Tibial artery (tissue), 4 donors: ENCODE data around the gene POGLUT3.

Experiments
- DNase-seq, 2 donors: peaks; one replicate each; pipeline ENCODE4 v3.0.0-alpha.2; 2019
- H3K27ac ChIP-seq, 2 donors: fragments of 200-600 bp; sonication (generic) in 1 of 2; 1 replicate in 1 of 2; 2 replicates in 1 of 2; pipeline ENCODE4 v1.5.1; 2018 to 2019; ENCODE audit warnings: mild to moderate bottlenecking in 1 of 2
- H3K27me3 ChIP-seq, 2 donors: fragments of 200-600 bp; sonication (generic) in 1 of 2; one replicate each; pipeline versions ENCODE4 v1.5.1 to v1.6.0; 2016 to 2019
- H3K36me3 ChIP-seq, 3 donors: fragments of 200-600 bp; sonication (generic) in 2 of 3; one replicate each; pipeline ENCODE4 v1.5.1; 2016 to 2019; ENCODE audit warnings: mild to moderate bottlenecking in 2 of 3
- H3K4me1 ChIP-seq, 4 donors: fragments of 200-600 bp; sonication (generic) in 2 of 4; 1 replicate in 3 of 4; 2 replicates in 1 of 4; pipeline ENCODE4 v1.5.1; 2016 to 2019
- H3K4me3 ChIP-seq, 2 donors: fragments of 200-600 bp; sonication (generic) in 1 of 2; 1 replicate in 1 of 2; 2 replicates in 1 of 2; pipeline ENCODE4 v1.5.1; 2018 to 2019; ENCODE audit warnings: mild to moderate bottlenecking in 2 of 2
- H3K9me3 ChIP-seq, 3 donors: fragments of 200-600 bp; sonication (generic) in 1 of 3; one replicate each; pipeline ENCODE4 v1.5.1; 2016 to 2019
- CTCF ChIP-seq, 2 experiments: fragments of 200-600 bp in 1 of 2; fragments of 450-650 bp in 1 of 2; IDR thresholded peaks; one replicate each; pipeline ENCODE4 v1.5.1; 2017 to 2019; ENCODE audit warnings: antibody characterized with exemption in 2 of 2, mild to moderate bottlenecking in 1 of 2, moderate library complexity in 1 of 2
- intact Hi-C: fragments of 100-400 bp; cut with DNase I; formaldehyde crosslinking; loops from one replicate; pipeline ENCODE4 v1.15.0; 2023; ENCODE audit warnings: low total_unique reads

POGLUT3 gene

GRCh38 chr11:108527382-108527781 lies 29.2 kb upstream of the POGLUT3 start:
- Histone ChIP-seq H3K4me1 (no peaks in the 10 kb centered on the region), H3K4me3 (no peak overlapping the region), H3K27ac (no peak overlapping the region), H3K27me3 (no peaks in the 10 kb centered on the region), H3K9me3 (no peaks in the 10 kb centered on the region), H3K36me3 (no peaks in the 10 kb centered on the region)
- no peak for DNase-seq
- intact Hi-C loops: no loop called here
- TF ChIP-seq CTCF (IDR thresholded peaks at IDR 0.05): no peak

DNA sequence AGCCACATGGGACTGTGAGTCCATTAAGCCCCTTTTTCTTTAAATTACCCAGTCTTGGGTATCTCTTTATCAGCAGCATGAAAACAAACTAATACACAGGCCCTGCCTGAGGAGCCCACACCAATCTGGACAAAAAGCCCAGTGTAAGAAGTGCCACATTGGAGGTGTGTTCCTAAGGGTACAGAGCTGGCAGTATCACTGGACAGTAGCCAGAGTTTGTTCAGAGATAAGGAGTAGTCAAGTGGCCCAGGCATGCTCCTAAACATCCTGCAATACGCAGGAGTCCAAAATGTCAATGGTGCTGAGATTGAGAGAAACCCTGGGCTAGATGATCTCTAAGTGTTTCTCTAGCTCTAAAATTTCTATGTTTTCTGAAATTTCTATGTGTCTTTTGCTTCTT lies 27.0 kb upstream of the POGLUT3 start:
- Histone ChIP-seq H3K27ac (no peak overlapping the region), H3K4me3 (no peak overlapping the region), H3K36me3 (no peaks in the 10 kb centered on the region), H3K9me3 (no peaks in the 10 kb centered on the region), H3K27me3 (no peaks in the 10 kb centered on the region), H3K4me1 (no peaks in the 10 kb centered on the region)
- intact Hi-C loops: no loop called here
- no peak for DNase-seq
- no peak for TF ChIP-seq CTCF (IDR thresholded peaks at IDR 0.05)

DNA sequence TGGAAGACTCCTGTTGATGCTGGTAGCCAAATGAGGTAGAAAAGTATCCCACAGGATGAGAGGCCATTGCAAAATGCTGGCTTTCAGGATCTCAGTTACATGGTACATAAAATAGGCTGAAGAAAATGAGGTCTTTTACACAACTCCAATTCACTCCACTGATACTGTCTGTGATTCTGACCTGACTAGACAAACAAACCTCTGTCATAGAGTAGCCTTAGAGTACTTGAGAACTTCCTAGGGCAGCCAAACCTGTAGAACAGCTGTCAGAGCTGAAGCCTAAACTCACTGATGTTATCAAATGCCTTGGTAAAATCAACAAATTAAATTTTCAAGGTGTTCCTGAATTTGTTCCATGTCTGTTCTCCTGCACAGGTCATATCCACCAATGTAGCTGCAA lies 26.2 kb upstream of the POGLUT3 start:
- no peak overlapping the region for H3K4me3 ChIP-seq
- H3K9me3 ChIP-seq: no peaks in the 10 kb centered on the region
- H3K27ac ChIP-seq: no peak overlapping the region
- no peaks in the 10 kb centered on the region for H3K4me1 ChIP-seq
- intact Hi-C loops: no loop called here
- DNase-seq: no peak
- TF ChIP-seq CTCF (IDR thresholded peaks at IDR 0.05): no peak
- H3K36me3 ChIP-seq: no peaks in the 10 kb centered on the region
- no peaks in the 10 kb centered on the region for H3K27me3 ChIP-seq

- Histone ChIP-seq H3K4me1 (no peaks in the 10 kb centered on the region), H3K27ac (no peak overlapping the region), H3K9me3 (no peaks in the 10 kb centered on the region), H3K36me3 (no peaks in the 10 kb centered on the region), H3K4me3 (no peak overlapping the region), H3K27me3 (no peaks in the 10 kb centered on the region)
- no peak for TF ChIP-seq CTCF (IDR thresholded peaks at IDR 0.05)
- intact Hi-C loops: no loop called here
- no peak for DNase-seq
Measured at GRCh38 chr11:108522318-108522717, 24.1 kb upstream of the POGLUT3 start.

DNA sequence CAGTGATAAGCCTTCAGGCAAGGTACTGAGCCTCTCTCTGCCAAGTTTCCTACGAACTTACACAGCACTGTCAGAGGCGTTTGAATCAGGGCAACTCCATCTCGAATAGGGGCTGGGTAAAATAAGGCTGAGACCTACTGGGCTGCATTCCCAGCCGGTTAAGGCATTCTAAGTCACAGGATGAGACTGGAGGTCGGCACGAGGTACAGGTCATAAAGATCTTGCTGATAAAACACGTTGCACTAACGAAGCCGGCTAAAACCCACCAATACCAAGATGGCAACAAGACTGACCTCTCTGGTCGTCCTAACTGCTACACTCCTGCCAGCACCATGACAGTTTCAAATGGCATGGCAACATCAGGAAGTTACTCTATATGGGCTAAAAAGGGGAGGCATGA lies 20.4 kb upstream of the POGLUT3 start:
- intact Hi-C loops: no loop called here
- no peak for DNase-seq
- Histone ChIP-seq H3K36me3 (peaks cover 0 to 10% (median 8%) of the 10 kb centered on the region in 3 donors), H3K27ac (no peak overlapping the region), H3K4me3 (no peak overlapping the region), H3K4me1 (no peaks in the 10 kb centered on the region), H3K27me3 (no peaks in the 10 kb centered on the region), H3K9me3 (no peaks in the 10 kb centered on the region)
- TF ChIP-seq CTCF (IDR thresholded peaks at IDR 0.05): no peak

DNA sequence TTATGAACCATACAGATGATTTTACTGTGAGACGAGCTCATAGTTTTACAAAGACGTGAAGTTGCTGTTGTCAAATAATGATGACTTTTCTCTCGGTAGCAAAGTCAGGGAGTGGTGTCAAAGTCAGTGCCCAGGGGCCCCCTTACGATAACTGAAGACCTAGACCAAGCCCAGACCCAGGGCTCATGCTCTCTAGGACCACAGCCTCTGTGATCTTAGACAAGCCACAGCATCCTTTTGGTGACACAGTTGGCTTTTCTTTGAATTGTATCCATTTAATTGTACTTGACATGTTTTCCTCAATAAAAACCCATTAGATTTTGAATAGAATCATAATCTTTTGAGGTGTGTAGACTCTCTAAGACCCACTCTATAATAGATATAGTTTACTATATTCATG lies 17.9 kb upstream of the POGLUT3 start:
- Histone ChIP-seq H3K9me3 (no peaks in the 10 kb centered on the region), H3K4me1 (no peaks in the 10 kb centered on the region), H3K27me3 (no peaks in the 10 kb centered on the region), H3K4me3 (no peak overlapping the region), H3K36me3 (peaks cover 0 to 13% (median 8%) of the 10 kb centered on the region in 3 donors), H3K27ac (no peak overlapping the region)
- intact Hi-C loops: no loop called here
- no peak for DNase-seq
- no peak for TF ChIP-seq CTCF (IDR thresholded peaks at IDR 0.05)
